ENCODE data around the gene RYR3.

Gene RYR3

DNA sequence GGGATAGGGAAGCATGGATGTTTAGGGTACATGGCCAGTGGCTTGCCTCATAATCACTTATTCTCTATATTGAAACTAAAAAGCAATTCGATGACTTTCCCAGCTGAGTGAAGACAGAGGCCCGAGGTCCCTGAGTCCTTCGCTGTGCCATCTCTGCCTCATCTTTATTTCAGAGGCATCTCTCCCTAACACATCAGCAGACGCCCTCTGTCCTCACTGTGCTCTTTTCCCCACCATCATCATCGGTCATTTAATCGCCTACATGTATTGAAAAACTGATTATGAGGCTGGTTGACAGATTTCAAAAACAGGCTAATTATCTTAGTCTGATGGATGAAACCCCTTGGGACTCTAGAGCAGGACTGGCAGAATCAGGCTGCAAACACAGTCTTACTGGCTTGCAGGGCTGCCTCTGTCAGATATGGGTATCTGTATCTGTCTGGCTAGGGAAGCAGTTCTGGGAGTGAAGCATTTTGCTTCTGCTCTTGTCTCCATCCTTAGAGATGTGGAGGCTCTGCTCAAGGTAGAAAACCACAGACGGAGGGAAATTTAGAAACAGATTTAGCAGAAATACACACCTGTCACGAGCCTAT, 366.6 kb downstream of the RYR3 start:
- peak; percentile 34 to 70 for DNase-seq
- TF ChIP-seq GATA1 (IDR thresholded peaks at IDR 0.05; ENCODE audit: low read depth, low read length) (no peak), POLR2A (IDR thresholded peaks at IDR 0.05; ENCODE audit: low read length) (no peak)

DNA sequence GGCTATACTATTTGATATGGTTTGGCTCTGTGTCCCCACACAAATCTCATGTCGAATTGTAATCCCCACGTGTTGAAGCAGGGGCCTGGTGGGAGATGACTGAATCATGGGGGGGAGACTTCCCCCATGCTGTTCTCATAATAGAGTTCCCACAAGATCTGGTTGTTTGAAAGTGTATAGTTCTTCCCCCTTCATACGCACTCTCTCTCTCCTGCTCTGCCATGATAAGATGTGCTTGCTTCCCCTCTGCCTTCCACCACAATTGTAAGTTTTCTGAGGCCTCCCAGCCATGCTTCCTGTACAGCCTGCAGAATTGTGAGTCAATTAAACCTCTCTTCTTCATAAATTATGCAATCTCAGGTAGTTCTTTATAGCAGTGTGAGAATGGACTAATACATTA, 367.4 kb downstream of the RYR3 start:
- TF ChIP-seq POLR2A (IDR thresholded peaks at IDR 0.05; ENCODE audit: low read length) (no peak), GATA1 (IDR thresholded peaks at IDR 0.05; ENCODE audit: low read depth, low read length) (no peak)
- DNase-seq = peak; percentile 47 to 69

DNA sequence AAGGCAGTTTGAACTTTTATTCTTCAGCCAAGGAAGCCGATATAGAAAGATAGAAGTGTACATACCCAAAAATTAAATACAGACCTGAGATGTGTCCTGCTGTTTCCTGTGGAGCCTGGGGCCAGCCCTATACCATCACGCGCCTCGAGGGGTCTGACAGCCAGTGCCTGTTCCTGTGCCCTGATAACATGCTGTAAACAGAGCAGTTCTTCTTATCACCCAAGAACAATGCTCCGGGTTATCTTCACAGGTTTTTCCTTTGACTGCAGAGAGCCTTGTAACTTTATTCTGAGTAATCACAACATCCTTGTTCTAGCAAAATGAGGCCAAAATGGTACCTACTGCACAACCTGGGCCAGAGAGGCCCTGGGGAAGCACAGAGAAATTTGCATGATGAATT, 367.8 kb downstream of the RYR3 start:
- TF ChIP-seq GATA1 (IDR thresholded peaks at IDR 0.05; ENCODE audit: low read depth, low read length) (peak; percentile 56), POLR2A (IDR thresholded peaks at IDR 0.05; ENCODE audit: low read length) (no peak)

DNA sequence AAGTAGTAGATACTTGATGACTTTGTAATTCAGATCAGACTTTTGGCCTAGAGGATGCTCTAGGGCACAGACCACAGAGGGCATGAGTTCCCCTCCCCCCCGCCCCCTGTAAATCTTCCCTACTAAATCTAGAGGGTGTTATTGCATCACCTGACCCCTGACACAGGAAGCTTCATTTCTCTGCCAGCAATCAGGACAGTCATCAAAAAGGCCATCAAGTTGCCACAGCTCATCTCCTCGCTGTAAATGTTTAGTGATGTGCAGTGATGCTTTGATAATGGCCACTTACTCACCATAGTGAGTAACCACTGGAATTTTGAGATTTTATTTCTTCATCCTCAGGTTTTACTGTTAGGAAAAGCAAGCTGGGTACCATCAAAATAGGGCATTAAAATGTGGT, 368.3 kb downstream of the RYR3 start:
- DNase-seq = peak in 1 of 2 experiments; percentile 36

More for the DNA sequence above, 367.8 kb downstream of the RYR3 start:
- DNase-seq = peak; percentile 65 to 90

DNA sequence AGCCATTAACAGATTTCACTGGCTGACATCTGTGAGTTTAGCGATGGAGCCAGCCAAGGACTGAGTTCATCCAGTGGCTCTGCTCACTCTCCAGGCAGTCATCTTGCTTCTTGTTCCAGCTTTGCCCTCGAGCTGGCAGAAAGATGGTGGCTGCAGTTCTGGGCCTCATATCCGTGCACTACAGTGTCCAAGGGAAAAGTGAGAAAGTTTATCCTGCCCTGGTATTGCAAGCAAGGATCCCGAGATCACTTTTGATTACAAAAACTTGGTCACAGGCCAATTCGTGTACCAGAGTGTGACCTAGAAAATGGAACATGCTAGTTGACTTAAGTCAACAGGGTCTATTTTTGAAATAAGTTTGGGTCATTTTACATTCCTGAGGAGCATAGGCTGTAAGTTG, 369.6 kb downstream of the RYR3 start:
- TF ChIP-seq GATA1 (IDR thresholded peaks at IDR 0.05; ENCODE audit: low read depth, low read length) = no peak
- TF ChIP-seq POLR2A (IDR thresholded peaks at IDR 0.05; ENCODE audit: low read length) = no peak
- no peak for DNase-seq

More for the DNA sequence above, 368.3 kb downstream of the RYR3 start:
- TF ChIP-seq POLR2A (IDR thresholded peaks at IDR 0.05; ENCODE audit: low read length) (no peak), GATA1 (IDR thresholded peaks at IDR 0.05; ENCODE audit: low read depth, low read length) (no peak)

DNA sequence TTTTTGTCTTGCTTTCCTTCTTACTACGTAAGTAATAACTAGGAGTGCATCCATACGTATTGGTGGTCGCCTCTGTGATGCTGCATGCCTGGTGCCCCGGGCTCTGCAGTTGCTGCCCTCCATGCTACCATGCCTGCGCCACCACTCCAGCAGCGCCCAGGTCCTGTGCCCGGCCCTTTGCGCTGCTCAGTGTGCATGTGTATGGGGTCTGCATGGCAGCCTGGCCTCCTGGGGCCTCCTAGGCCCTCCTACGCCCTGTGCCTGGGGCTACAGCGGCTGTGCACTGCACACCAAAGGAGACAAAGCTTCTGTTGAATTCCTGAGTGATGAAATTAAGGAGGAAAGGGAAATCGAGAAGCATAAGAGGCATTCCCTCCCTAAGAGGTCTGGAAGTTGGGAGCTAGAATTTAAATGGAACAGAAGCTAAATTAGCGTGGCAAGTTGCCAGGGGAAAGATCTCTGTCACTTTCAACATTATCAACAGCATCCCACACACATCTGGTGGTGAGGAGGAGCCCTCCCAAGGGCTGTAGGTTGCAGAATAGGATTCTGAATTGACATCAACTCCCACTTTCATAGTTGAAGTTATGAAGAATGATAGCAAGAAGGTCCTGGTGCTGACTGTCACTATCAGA, 382.5 kb downstream of the RYR3 start:
- DNase-seq = peak; percentile 7 to 23
- TF ChIP-seq POLR2A (IDR thresholded peaks at IDR 0.05; ENCODE audit: low read length) (no peak), GATA1 (IDR thresholded peaks at IDR 0.05; ENCODE audit: low read depth, low read length) (no peak)

DNA sequence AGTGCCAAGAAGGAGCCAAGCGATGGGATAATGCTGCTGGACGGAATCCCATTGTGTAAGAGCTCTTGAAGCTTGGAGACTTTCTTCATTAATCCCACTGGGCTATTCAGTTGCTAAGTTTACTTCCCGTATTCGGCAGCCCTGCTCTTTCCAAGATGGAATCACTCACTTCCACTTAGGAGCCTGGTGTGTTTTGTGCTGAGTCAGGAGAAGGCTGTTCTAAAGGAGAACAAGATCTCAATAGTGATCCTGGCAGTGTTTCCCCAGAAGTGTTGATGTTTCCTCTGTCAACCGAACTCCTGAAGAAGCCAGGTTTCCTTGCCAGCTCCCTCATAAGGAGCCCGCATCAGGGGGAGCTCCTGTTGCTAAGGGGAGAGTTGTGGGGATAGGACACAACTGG, 387.4 kb downstream of the RYR3 start:
- TF ChIP-seq POLR2A (IDR thresholded peaks at IDR 0.05; ENCODE audit: low read length) (no peak), GATA1 (IDR thresholded peaks at IDR 0.05; ENCODE audit: low read depth, low read length) (no peak)
- DNase-seq = no peak

DNA sequence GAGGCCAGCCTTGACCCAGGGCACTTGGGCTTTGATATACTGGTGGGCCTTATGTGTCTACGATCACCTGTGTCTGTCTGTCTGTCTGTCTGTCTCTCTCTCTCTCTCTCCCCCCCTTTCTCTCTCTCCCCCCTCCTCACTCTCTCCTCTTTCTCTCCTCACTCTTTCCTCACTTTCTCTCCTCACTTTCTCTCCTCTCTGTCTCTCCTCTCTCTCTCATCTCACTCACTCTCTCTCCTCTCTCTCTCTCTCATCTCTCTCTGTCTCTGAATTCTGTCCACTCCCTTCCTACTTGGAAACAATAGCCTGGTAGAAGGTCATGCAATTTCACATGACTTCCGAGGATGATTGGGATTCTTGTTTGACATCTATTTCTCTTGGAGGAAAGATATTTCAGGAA, 388.4 kb downstream of the RYR3 start:
- TF ChIP-seq GATA1 (IDR thresholded peaks at IDR 0.05; ENCODE audit: low read depth, low read length) = no peak
- no peak for TF ChIP-seq POLR2A (IDR thresholded peaks at IDR 0.05; ENCODE audit: low read length)
- DNase-seq = no peak

DNA sequence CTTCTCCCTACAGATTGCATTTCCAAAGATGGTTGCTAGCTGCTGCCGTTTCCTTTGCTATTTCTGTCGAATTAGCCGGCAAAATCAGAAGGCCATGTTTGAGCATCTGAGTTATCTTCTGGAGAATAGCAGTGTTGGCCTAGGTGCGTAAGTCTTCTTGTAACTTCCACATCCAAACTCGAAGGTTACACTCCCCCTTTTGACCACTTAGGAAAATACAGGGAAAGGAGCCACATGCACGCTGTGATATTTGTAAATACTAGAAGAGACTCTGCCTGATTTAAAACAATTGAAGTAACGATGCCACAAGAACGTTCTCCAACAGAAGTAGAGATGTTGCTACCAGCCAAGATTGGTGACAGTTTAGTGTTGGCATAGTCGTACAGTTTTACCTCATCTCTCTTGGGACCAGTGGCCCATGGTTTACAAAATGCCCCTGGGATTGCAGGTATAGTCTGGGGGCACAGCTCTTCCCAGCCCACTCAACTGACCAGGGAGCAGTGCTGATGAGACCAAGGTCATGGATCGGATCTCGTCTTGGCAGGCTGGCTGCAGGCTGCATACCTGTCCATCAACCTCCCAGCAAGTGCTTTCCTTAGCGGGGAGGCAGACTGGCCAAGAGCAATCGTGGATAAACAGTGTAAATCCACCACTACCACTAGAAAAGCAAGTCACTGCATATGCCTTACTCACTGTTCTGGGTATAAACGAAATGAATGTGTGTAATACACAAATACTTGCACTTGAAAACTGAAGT, 389.1 kb downstream of the RYR3 start:
- TF ChIP-seq POLR2A (IDR thresholded peaks at IDR 0.05; ENCODE audit: low read length) (no peak), GATA1 (IDR thresholded peaks at IDR 0.05; ENCODE audit: low read depth, low read length) (no peak)
- peak; percentile 14 to 28 for DNase-seq

DNA sequence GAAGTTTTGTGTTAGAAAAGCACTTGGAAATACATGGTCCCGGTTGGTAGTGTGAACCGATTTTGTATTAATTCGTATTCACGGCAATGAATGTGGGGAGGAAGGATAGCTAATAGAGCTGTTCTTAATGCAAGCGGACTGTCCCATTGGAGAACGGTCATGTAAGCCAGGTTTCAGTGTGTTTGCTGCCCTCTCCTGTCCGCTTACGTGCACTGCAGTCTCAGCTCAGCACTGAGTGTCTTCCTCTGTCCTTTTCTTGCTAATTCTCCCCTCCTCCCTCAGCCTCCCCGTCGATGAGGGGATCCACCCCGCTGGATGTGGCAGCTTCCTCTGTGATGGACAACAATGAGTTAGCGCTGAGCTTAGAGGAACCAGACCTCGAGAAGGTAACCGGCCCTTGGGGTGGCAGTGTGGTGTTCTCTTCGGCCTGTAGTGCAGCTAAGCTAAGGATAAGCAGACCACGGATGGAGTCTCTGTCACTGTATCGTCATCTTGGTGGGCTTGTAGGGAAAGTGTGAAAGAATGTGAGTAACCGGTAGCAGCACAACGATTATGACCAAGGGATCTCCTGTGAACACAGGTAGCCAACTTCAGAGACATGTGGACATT, 390.0 kb downstream of the RYR3 start:
- TF ChIP-seq POLR2A (IDR thresholded peaks at IDR 0.05; ENCODE audit: low read length) (no peak), GATA1 (IDR thresholded peaks at IDR 0.05; ENCODE audit: low read depth, low read length) (no peak)
- peak; percentile 78 to 88 for DNase-seq

DNA sequence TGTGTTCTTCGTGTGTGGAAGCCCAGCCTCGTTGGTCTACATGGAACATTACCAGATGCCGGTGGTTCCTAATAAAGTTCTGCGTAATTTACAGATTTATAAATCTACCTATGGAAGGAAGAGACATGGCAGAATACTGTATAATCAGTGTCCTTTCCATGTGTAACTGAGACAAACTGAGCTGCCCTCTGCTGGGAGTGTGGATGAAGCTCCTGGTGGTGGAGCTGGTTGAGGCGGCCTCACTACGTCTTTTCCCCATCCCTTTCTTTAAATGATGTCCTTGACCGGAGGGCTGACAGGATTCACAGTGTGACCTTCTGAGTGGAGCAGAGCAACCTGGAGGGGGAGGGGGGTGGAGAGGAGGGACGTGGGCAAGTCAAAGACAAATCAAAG, 390.5 kb downstream of the RYR3 start:
- DNase-seq = no peak
- no peak for TF ChIP-seq GATA1 (IDR thresholded peaks at IDR 0.05; ENCODE audit: low read depth, low read length)
- TF ChIP-seq POLR2A (IDR thresholded peaks at IDR 0.05; ENCODE audit: low read length) = no peak

DNA sequence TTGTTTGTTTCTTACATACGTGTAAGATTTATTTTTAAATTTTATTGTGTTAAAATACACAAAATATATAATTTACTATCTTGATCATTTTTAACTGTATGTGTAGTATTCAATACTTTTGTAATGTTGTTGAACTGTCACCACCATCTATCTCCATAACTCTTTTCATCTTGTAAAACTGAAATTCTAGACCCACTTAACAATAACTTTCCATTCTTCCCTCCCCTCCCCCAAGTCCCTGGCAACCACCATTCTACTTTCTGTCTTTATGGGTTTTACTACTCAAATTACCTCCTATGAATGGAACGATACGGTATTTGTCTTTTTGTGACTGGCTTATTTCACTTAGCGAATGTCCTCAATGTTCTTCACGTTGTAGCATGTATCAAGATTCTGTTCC, 395.4 kb downstream of the RYR3 start:
- no peak for DNase-seq
- no peak for TF ChIP-seq GATA1 (IDR thresholded peaks at IDR 0.05; ENCODE audit: low read depth, low read length)
- no peak for TF ChIP-seq POLR2A (IDR thresholded peaks at IDR 0.05; ENCODE audit: low read length)

DNA sequence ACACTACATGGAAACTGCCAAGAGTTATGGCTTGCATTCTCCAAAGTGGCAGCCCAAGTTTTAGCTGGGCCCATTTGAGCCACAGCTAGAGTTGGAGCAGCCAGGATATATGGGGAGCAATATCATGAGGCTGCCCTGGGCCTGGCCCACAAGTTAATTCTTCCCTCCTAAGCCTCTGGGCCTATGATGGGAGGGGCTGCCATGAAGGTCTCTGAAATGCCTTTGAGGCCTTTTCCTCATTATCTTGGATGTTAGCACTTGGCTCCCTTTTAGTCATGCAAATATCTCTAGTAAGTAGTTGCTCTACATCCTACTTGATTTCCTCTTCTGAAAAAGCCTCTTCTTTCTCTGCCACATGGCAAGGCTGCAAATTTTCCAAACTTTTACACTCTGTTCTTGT, 400.0 kb downstream of the RYR3 start:
- TF ChIP-seq POLR2A (IDR thresholded peaks at IDR 0.05; ENCODE audit: low read length) (no peak), GATA1 (IDR thresholded peaks at IDR 0.05; ENCODE audit: low read depth, low read length) (no peak)
- DNase-seq = no peak

DNA sequence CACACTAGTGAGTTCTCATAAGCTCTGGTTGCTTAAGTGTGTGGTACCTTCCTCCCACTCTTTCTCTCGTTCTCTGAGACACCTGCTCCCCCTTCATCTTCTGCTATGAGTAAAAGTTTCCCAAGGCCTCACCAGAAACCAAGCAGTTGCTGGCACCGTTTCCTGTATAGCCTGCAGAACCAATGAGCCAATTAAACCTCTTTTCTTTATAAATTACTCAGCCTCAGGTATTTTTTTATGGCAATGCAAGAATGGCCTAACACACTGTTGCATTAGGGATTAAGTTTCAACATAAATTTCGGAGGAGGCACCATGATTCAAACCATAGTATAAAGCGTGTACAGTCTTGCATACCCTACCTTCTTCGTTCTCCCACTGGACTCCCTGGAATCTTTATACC, 405.3 kb downstream of the RYR3 start:
- no peak for DNase-seq
- TF ChIP-seq GATA1 (IDR thresholded peaks at IDR 0.05; ENCODE audit: low read depth, low read length) (no peak), POLR2A (IDR thresholded peaks at IDR 0.05; ENCODE audit: low read length) (no peak)
